ENCODE measurements around the gene CDH12.
"Not testable (repeated sequence)": the region's sequence is repeated elsewhere in the genome, so short reads cannot be mapped to it uniquely, and the experiment has no call there.

DNA sequence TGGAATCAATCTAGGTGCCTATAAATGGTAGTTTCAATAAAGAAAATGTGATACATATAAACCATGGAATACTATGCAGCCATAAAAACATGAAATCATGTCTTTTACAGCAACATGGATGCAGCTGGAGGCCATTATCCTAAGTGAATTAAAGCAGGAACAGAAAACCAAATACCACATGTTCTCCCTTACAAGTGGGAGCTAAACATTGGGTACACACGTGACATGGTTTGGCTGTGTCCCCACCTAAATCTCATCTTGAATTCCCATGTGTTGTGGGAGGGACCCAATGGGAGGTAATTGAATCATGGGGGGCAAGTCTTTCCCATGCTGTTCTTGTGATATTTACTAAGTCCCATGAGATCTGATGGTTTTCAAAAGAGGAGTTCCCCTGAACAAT is 78.9 kb downstream of the CDH12 start:
- TF ChIP-seq, protein P1, sequence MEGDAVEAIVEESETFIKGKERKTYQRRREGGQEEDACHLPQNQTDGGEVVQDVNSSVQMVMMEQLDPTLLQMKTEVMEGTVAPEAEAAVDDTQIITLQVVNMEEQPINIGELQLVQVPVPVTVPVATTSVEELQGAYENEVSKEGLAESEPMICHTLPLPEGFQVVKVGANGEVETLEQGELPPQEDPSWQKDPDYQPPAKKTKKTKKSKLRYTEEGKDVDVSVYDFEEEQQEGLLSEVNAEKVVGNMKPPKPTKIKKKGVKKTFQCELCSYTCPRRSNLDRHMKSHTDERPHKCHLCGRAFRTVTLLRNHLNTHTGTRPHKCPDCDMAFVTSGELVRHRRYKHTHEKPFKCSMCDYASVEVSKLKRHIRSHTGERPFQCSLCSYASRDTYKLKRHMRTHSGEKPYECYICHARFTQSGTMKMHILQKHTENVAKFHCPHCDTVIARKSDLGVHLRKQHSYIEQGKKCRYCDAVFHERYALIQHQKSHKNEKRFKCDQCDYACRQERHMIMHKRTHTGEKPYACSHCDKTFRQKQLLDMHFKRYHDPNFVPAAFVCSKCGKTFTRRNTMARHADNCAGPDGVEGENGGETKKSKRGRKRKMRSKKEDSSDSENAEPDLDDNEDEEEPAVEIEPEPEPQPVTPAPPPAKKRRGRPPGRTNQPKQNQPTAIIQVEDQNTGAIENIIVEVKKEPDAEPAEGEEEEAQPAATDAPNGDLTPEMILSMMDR (IDR thresholded peaks at IDR 0.05 in 8 of 11, conservative IDR thresholded peaks at IDR 0.05 in 3 of 11): not testable (repeated sequence)
- TF ChIP-seq POLR2A (IDR thresholded peaks at IDR 0.05): not testable (repeated sequence)
